Measurements from ENCODE around the gene GPR35. TPM values are rescaled to one million over a fixed set of nuclear protein-coding genes. Genes with fewer than 3 reads are reported as not detected.

Gene GPR35, protein sequence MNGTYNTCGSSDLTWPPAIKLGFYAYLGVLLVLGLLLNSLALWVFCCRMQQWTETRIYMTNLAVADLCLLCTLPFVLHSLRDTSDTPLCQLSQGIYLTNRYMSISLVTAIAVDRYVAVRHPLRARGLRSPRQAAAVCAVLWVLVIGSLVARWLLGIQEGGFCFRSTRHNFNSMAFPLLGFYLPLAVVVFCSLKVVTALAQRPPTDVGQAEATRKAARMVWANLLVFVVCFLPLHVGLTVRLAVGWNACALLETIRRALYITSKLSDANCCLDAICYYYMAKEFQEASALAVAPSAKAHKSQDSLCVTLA
- total RNA-seq (2014; rRNA removed; shearing (Covaris generic); ENCODE audit: low replicate concordance): 1.5 TPM in 1 of 2 replicates, not detected in the other

DNA sequence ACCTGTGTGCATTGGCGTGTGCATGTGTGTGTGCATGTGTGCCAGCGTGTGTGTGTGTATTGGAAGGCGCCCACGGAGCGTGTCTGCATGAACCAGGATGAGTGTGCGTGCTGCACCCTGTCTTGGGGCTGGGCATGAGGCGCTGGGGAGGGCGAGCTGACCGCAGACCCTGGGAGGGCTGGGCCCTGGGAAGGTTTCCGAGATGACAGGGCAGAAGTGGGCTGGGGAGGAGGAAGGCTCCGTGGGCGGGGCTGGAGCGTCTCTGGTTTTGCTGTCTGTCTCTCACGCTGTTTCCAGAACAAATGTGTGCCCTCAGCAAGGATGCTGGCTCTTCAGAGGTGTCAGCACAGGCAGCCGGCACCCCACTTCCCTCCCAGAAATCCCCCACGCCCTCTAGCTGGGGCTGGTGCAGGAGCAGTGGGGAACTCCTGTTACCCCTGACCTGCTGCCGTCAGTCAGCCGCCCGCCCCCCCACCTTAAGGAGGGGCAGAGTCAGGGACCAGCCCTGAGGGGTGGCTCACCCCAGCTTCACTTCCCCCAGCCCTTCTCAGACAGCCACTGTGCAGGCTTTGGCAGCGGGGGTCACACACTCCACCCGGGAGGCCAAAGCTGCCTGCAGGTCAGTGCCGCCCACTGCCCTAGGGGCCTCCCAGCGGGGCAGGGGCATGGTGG, at the start of gene GPR35:
TSS of gene GPR35 (plus strand) at position 531 of the 672 bp plus-strand sequence. CDS start 4,473 bp downstream, outside the sequence.
- in situ Hi-C loops (cut with HindIII; ENCODE audit: low pct_unique_long_range_greater_than_20kb, low sequenced_read_pairs): no loop called here
- DNase-seq (ENCODE audit: low read depth): no peak

DNA sequence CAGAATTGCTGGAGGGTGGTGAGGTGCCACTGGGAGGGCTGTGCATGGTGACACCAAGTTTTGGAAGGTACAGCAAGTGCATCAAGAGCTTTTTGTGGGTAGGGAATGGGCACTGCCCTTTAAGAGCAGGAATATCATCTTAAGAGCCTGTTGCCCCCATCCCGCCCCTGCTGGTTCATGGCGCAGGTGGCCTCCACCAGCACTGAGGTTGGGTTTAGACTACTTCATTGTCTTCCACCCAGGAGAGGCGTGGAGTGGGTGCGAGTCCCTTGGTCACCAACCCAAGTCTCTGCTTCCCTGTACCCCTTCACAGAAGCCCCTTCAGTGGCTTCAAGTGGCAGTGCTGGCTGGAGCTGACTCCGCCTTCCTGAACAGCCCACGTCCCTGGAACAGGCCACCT, 49.2 kb upstream of the GPR35 start:
- in situ Hi-C loops (cut with HindIII; ENCODE audit: low pct_unique_long_range_greater_than_20kb, low sequenced_read_pairs): no loop called here
- no peak for DNase-seq (ENCODE audit: low read depth)

DNA sequence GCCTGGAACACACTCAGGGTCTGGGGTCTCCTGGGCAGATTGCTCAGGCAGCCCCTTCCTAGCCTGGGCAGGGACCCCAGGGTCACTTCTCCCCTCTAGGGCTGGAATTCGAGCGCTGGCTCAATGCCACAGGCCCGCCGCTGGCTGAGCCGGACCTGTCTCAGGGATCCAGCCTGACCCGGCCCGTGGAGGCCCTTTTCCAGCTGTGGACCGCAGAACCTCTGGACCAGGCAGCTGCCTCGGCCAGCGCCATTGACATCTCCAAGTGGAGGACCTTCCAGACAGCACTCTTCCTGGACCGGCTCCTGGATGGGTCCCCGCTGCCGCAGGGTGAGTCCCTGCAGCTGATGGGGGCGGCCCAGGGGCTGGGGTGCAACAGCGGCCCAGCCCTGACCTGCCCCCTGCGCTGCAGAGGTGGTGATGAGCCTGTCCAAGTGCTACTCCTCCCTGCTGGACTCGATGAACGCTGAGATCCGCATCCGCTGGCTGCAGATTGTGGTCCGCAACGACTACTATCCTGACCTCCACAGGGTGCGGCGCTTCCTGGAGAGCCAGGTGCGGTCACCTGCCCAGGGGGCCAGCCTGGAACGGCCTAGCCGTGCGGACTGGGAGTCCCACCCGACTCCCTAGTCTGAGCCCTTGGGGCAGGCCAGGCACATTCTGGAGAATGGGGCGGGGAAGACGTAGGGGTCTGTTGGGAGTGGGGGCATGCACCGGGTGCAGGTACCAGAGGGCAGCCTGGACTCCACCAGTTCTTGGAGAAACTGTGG, 48.7 kb upstream of the GPR35 start:
- no peak for DNase-seq (ENCODE audit: low read depth)
- in situ Hi-C loops (cut with HindIII; ENCODE audit: low pct_unique_long_range_greater_than_20kb, low sequenced_read_pairs): no loop called here

DNA sequence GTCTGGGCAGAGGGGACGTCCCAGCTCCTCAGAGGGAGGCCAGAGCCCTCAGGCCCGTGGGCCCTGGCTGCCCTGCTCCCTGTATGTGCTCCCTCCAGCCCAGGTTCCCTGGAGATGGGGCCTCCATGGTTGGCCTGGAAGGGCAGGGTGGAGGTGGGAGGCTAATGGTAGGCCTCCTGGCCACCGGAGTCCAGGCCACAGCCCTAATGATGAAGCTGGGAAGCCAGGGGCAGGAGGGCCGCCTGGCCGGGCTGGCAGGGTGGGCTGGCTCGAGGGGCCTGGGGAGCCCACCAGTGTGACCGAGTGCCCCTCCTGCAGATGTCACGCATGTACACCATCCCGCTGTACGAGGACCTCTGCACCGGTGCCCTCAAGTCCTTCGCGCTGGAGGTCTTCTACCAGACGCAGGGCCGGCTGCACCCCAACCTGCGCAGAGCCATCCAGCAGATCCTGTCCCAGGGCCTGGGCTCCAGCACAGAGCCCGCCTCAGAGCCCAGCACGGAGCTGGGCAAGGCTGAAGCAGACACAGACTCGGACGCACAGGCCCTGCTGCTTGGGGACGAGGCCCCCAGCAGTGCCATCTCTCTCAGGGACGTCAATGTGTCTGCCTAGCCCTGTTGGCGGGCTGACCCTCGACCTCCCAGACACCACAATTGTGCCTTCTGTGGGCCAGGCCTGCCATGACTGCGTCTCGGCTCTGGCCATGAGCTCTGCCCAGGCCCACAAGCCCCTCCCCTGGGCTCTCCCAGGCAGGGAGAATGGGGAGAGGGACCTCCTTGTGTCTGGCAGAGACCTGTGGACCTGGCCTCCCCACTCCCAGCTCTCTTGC, 47.8 kb upstream of the GPR35 start:
- in situ Hi-C loops (cut with HindIII; ENCODE audit: low pct_unique_long_range_greater_than_20kb, low sequenced_read_pairs): no loop called here
- DNase-seq (ENCODE audit: low read depth): no peak

DNA sequence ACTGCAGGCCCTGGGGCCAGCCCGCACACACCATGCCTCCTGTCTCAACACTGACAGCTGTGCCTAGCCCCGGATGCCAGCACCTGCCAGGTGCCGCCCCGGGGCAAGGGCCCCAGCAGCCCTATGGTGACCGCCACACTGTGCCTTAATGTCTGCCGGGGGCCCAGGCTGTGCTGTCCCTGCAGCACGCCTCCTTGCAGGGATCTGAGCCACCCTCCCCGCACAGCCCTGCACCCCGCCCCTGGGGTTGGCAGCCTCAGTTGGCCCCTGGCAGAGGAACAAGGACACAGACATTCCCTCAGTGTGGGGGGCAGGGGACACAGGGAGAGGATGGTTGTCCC, 47.2 kb upstream of the GPR35 start:
- no peak for DNase-seq (ENCODE audit: low read depth)
- in situ Hi-C loops (cut with HindIII; ENCODE audit: low pct_unique_long_range_greater_than_20kb, low sequenced_read_pairs): no loop called here

DNA sequence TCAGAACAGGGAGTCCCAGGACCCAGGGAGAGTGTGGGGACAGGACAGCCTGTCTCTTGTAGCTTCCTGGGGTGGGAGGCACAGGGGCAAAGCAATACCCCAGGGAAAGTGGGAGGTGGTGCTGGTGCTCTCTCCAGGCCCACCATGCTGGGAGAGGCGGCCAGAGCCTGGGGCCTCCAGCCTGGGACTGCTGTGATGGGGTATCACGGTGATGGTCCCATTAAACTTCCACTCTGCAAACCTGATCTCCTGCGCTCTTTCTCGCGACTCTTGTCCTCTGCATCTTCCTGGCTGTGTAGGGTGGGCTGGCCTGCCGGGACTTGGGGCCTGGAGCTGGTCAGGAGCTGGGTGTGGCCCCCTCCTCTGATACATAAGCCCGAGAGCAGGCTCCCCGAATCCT, 46.8 kb upstream of the GPR35 start:
- no peak for DNase-seq (ENCODE audit: low read depth)
- in situ Hi-C loops (cut with HindIII; ENCODE audit: low pct_unique_long_range_greater_than_20kb, low sequenced_read_pairs): no loop called here

DNA sequence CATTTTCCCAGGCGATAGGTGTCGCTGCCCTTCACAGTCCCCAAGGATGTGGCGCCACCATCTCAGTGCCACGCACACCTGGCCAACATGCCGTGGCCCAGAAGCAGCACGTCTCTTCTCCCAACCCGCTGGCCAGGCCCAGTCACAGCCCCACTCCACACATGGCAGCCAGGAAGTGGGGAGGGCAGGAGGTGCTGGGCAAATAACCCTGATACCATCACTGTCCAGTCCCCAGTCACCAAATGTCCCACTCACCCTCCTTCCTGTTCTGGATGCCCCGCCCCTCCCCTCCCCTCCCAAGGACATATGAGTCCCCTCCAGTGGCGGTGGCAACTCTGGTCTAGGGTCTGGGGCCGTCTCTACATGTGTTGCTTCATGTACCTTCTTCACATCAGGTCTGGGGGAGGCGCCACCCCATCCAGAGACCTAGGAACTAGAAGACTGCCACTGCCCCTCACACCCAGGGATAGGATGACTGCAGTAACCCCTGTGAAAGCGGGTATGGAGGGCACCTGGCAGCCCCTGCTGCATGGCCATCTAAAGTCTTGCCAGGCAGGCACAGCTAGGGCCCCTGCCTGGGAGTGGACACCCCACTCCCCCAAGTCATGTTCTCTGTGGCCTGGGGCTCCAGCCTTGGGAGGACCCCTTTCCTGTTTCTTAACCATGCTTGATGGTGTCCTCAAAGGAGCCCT, 46.1 kb upstream of the GPR35 start:
- DNase-seq (ENCODE audit: low read depth): no peak
- in situ Hi-C loops (cut with HindIII; ENCODE audit: low pct_unique_long_range_greater_than_20kb, low sequenced_read_pairs): no loop called here

DNA sequence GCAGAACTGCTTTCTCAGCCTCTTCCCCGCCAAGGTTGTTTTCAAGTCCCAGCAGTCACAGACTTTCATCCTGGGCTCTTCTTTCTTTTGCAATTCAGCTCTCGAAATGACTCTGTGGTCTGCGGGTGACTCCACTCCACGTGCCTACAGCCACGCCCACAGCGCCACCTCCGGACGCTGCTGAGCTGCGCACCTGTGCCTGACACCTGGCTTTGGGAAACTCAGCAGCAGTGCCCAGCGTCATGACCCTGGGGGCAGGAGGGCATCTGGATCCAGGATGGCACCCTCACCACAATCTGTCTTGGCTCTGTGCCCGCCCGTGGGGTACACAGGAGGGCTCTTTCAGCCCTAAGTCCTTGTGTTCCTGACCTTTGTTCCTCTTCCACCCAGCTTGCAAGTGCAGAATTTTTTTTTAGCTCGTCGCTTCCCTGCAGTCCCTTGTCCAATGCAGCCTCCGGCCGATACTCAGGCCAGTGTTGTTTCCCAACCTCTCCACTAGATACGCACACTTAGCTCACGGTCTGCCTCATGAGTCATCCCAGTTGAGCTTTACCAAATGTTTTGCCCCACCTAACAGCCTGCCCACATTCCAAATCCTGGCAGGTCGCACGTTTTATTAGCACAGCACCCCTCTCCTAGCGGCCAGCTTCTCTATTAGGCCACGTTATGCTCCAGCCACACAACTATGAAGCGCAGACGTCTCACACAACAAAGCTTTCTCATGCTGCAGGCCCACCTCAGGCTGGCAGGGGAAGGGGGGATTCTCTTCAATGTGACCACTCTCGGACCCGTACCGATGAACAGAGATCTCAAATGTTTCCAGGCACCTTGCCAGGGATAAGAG, 45.3 kb upstream of the GPR35 start:
- in situ Hi-C loops (cut with HindIII; ENCODE audit: low pct_unique_long_range_greater_than_20kb, low sequenced_read_pairs): no loop called here
- DNase-seq (ENCODE audit: low read depth): peak; percentile 62

DNA sequence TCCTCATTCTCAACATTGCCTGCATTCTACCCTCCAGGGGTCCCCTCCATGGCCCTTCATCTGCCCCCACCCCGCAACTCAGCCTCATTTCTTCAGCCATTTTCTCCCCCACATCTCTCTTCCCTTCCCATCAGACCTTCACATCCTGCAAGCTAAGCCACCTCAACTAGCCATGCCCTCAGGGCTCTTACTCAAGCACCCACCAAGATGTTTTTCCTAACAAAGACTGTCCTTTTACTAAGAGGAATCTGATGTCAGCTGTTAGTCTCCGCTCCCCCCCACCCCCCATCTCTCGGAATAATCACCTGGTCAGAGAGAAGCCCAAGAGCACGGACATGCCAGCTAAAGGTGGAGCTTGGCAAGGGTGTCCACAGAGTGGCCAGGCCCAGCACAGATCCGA, 43.5 kb upstream of the GPR35 start:
- no peak for DNase-seq (ENCODE audit: low read depth)

DNA sequence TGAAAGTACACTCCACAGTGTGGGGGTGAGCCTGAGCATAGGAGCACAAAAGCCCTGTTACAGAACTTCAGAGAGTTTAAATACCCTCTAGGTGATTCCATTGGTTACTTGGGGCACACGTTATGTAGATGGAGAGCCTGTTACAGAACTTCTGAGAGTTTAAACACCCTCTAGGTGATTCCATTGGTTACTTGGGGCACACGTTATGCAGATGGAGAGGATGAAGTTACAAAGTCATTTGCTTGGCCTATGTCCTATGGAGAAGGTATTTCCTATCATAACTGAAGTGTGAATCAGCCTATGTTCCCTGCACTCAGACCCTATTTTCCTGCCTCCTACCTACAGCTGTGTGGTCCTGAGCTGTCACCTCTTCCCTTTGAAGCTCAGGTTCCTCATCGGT, 42.5 kb upstream of the GPR35 start:
- in situ Hi-C loops (cut with HindIII; ENCODE audit: low pct_unique_long_range_greater_than_20kb, low sequenced_read_pairs): no loop called here
- DNase-seq (ENCODE audit: low read depth): no peak

More for the DNA sequence above, 43.5 kb upstream of the GPR35 start:
- in situ Hi-C loops (cut with HindIII; ENCODE audit: low pct_unique_long_range_greater_than_20kb, low sequenced_read_pairs): no loop called here

DNA sequence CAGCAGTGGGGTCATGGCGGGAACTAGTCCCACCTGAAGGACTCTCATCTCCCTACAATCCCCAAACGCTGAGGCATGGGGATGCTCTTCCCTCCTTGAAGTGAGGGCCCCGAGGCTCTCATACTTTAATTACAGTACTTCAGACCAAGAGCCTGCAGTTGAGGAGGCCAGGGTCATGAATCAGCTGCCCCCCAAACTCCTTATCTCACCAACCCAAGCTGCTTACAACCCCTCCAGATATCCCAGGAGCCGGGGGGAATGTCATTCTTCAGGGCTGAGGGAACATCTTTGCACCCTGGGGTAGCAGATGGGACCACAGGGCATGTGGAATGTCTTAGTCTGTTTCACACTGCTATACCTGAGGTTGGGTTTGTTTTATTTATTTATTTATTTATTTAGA, 41.5 kb upstream of the GPR35 start:
- DNase-seq (ENCODE audit: low read depth): no peak
- in situ Hi-C loops (cut with HindIII; ENCODE audit: low pct_unique_long_range_greater_than_20kb, low sequenced_read_pairs): no loop called here

DNA sequence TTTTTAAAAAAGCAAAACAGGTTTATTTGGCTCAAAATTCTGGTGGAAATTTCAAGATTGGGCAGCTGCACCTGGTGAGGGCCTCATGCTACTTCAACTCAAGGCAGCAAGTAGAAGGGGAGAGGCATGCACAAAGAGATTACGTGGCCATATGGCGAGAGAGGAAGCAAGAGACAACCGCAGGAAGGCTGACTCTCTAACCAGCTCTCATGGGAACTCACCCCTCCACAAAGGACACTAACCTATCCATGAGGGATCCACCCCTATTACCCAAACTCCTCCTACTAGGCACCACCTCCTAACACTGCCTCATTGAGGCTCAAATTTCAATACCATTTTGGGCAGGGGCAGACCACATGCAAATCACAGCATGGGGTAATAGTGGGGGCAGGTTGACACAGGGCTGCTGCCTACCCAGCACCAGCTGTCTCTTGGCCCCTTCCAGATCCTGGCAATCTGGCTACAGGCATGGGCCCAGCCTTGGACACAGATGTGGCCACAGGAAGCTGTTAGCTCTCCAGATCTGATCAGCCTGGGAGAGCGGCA, 40.7 kb upstream of the GPR35 start:
- in situ Hi-C loops (cut with HindIII; ENCODE audit: low pct_unique_long_range_greater_than_20kb, low sequenced_read_pairs): no loop called here
- peak; percentile 65 for DNase-seq (ENCODE audit: low read depth)

DNA sequence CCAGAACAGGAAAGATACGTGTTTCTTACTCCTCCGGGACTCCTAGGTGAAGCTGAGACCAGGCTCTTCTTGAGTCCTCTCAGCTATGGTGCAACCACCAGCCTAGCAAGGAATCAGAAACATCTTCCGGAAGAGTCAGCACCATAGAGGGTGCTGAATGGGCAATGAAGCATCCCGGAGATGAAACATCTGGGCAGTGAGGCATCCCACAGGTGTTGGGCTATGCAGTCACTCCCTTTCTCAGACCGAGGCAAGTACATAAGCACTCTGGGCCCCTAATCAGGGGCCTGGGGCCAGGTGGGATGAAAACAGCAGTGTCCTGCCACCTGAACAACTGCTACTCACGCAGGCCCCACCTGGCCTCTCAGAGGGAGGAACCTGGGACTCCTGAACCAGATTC, 40.2 kb upstream of the GPR35 start:
- in situ Hi-C loops (cut with HindIII; ENCODE audit: low pct_unique_long_range_greater_than_20kb, low sequenced_read_pairs): no loop called here
- no peak for DNase-seq (ENCODE audit: low read depth)

DNA sequence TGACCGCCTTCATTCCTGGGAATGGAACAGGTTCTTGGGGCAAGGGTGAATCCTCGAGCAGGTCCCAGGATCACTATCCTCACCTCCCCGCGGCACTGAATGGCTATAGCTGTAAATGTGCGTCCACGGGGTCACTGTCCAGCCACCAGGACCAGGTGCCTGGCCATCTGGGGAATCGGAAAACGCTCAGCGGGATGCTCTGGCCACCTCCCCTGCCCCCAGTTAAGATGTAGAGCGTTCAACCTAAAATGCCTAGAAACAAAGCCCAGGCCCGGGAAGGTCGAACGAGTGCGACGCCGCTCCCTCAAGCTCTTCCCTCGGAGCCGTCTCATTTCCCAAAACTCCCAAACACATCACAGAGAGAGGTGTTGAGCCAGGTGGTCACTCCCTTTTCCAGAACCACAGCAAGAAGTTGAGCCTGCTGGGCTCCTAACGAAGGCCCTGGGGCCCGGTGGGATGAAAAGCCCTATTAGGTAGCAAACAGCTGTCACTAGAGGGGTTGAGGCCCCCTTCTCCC, 39.5 kb upstream of the GPR35 start:
- in situ Hi-C loops (cut with HindIII; ENCODE audit: low pct_unique_long_range_greater_than_20kb, low sequenced_read_pairs): no loop called here
- no peak for DNase-seq (ENCODE audit: low read depth)

DNA sequence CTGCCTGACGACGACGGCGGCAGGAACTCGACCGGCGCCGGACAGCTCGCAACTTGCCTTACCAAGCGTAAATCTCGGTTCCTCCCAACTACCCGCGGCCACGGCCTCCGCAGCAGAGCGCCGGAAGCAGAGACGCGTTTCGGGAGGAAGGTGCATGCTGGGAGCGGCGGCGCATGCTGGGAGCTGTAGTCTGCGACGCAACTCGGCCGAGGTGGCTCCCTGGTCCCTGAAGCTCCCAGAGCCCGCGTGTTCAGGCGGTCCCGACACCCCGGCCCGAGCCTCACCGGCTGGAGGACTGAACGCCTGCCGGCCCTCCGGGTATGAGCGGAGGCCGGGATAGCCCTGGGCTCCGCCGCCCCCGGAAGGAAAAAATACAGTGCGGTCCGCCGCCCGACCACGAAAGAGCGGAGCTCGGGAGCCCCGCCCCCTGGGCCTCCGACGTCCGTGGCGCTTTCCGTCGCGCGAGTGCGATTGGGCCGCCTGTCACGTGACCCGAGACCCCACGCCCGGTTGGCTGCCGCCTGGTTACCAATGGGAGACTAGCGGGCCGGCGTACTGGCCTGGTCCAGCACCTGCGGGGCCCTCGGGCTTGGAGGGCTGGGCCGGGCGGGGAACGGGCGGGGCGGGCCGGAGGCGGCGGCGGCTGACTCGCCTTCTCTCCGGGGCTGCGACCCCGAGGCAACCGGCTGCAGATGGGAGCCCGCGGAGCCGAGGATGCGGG, 38.9 kb upstream of the GPR35 start, which contains the start of gene CAPN10:
TSS of gene CAPN10 (plus strand) at position 537 of the 721 bp plus-strand sequence. CDS start at position 715, 178 bp downstream.
- in situ Hi-C loops (cut with HindIII; ENCODE audit: low pct_unique_long_range_greater_than_20kb, low sequenced_read_pairs): no loop called here
- DNase-seq (ENCODE audit: low read depth): peak; percentile 87

Data from Caki2 (cell line).